NCI-H510A (cell line): ENCODE measurements around the gene CDT1.

Experiments used
- DNase-seq: peaks from one replicate; lab custom pipeline; 2025; lab: John Stamatoyannopoulos, UW

CDT1 gene

GRCh38 chr16:88803264-88803987 is at the start of gene CDT1:
CDT1 (plus strand) TSS chr16:88803789; CDS start chr16:88803832, 43 bp downstream.
- no peak for DNase-seq

GRCh38 chr16:88754109-88754911 is 49.3 kb upstream of the CDT1 start:
- no peak for DNase-seq

GRCh38 chr16:88754912-88755744 is 48.5 kb upstream of the CDT1 start:
- DNase-seq, result no peak

GRCh38 chr16:88755745-88756443 is 47.7 kb upstream of the CDT1 start:
- DNase-seq, result no peak

GRCh38 chr16:88758227-88758943 is 45.2 kb upstream of the CDT1 start:
- no peak for DNase-seq

- DNase-seq, result no peak
Observed at GRCh38 chr16:88758944-88759244, 44.7 kb upstream of the CDT1 start.

- no peak for DNase-seq
Observed at GRCh38 chr16:88759245-88759975, 44.2 kb upstream of the CDT1 start.

GRCh38 chr16:88759976-88760350 is 43.6 kb upstream of the CDT1 start:
- no peak for DNase-seq

GRCh38 chr16:88760424-88761142 is 43.0 kb upstream of the CDT1 start:
- DNase-seq, result no peak

- no peak for DNase-seq
Observed at GRCh38 chr16:88761143-88761534, 42.5 kb upstream of the CDT1 start.

- no peak for DNase-seq
Observed at GRCh38 chr16:88761830-88762229, 41.8 kb upstream of the CDT1 start.

- DNase-seq, result no peak
Observed at GRCh38 chr16:88762258-88762870, 41.2 kb upstream of the CDT1 start.

GRCh38 chr16:88762941-88763340 is 40.6 kb upstream of the CDT1 start:
- no peak for DNase-seq

- no peak for DNase-seq
Observed at GRCh38 chr16:88763502-88764053, 40.0 kb upstream of the CDT1 start.

- DNase-seq, result no peak
Observed at GRCh38 chr16:88764080-88764479, 39.5 kb upstream of the CDT1 start.

GRCh38 chr16:88764913-88765349 is 38.7 kb upstream of the CDT1 start:
- DNase-seq, result no peak

GRCh38 chr16:88766975-88767374 is 36.6 kb upstream of the CDT1 start:
- no peak for DNase-seq

GRCh38 chr16:88767546-88768070 is 36.0 kb upstream of the CDT1 start:
- DNase-seq, result no peak
